ENCODE measurements around the gene TBC1D9B.

The TBC1D9B gene

DNA sequence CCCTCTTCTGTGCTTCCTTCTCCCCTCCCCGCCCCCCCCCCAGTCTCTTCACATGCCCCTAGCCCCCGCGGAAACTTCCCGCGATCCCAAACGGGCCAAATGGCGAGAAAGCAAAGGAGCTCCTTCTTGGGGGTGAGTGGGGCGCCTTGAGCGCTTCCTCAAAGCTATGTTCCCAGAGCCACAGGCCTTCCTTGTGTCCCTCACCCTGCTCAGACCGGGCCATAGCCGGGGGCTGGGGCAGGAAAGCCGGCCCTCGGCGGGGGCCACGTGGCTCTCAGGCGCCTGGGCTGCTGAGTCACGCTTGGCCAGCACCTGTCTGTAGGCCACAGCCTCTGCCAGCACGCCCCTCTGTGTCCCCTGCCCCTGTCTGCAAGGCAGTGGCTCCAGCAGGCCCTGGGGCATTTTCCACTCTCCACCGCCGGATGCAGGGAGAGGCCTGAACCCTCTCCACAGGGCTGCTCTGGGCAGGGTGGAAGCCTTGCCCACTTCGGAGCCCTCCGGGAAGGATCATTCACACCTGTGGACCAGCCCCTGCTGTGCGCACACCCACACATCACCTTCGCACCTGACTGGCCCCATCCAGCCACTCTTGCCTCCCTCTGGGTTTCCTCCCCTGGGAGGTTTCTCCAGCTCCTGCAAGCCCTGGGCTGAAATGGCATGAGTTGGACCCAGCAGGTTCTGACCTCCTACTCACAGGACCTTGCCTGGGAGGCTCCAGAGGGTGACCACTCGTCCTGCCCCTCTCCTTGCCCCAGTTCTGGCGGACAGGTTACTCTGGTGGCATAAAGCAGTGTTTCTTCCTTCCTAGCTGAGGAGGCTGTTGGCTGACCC, 88.2 kb downstream of the TBC1D9B start:
- DNase-seq = no peak

DNA sequence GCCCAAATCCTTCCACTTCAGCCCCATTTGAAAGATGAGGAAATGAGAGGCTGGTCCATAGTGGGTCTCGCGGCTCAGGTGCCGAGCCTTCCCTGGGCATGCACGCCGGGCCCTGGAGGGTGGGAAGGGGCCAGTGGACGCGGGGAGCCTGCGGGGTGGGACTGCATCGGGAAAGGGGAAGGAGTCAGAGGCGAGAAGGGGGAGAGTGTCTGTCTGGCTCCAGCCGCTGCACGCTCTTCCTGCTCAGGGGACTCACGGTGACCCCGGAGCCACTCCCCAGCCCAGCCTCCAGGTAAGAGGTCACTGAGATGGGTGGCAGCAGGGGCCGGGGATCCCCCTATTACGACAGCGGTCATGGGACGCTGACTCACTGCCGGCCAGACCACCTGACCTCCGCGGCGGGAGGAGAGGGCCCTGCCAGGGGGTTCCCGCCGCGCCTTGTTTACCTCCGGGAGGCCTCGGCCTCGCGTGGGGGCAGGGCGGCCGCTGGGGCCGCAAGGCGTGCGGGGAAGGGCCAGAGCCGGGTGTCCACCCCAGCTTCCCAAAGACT, 88.9 kb downstream of the TBC1D9B start:
- peak in 3 of 4 experiments; percentile 39 to 60 (median 59) for DNase-seq

DNA sequence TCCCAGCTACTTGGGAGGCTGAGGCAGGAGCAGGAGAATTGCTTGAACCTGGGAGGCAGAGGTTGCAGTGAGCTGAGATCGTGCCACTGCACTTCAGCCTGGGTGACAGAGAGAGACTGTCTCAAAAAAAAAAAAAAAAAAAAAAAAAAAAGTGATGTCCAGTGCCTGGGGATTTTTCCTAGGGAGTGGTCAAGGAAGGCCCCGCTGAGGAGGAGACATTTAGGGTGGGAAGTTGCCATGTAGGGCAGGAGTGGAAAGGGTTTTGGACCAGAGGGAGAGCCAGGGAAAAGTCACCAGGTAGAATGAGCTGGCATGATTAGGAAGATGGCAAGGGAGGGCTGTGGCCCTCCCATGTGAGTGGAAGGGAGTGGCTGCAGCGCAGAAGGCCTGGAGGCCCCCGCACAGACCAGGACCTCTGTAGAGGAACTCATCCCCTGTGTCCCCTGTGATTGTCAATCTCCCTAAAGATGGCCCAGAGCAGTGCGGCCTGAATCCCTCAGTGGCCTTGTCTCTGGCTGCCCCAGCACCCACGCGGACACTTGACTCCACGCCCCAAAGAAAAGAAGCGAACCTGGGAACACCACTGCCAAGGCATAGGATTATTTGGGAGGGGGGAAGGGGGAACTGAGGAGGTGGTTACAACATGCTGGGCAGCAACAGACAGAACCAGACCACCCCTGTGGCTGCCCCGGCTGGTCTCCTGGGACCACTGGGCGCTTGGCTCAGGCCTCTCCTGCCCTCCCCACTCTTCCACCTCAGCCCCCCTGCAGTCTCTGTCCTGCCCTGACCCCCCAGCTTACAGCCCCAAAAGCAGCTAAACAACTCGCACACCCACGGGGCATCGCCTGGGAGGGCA, 89.6 kb downstream of the TBC1D9B start:
- DNase-seq = no peak

DNA sequence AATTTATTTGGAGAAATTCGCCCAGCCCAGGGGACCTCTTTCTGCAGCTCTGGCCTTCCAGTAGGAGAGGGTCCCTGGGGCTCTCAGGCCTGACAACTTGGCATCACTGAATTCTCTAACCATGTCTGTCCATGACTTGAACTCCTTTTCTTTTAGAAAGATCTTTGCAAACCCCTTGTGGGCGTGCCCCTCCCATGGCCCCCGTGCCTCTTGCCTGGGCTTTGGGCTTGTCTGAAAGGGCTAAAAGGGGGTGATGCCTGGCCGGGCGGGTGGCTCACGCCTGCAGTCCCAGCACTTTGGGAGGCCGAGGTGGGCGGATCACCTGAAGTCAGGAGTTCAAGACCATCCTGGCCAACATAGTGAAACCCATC, 90.2 kb downstream of the TBC1D9B start:
- no peak for DNase-seq

DNA sequence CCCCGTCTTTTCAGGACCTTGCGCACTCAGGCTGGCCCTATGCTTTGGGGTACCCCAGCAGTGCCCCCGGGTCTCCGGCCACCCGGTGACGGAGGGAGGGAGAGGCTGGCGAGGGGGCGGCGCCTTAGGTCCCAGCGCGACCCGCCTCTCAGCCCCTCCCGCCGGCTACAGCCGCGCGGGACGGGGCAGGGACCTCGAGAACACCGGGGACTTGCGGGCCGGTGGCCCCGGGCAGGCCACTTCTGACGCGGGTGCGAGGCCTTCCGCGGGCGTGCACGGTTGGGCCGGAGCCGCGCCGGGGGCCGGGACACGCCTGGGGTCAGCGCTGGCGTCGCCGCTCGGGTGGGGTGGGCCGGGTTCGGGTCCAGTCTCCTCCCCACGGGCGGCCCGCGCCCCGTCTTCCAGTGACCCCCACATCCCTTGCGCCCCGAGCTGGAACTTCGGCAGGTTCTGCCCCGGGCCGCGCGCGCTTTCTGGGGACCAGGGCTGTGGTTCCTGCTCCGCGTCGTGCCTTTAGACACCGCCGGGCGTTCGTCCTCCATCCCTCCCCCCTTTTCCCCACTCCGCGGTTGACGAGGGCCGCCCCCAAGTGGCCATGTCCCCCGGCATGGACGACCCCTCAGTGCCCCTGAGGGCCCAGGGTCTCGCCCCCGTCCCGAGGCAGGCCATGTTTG, 90.8 kb downstream of the TBC1D9B start:
- DNase-seq = no peak

DNA sequence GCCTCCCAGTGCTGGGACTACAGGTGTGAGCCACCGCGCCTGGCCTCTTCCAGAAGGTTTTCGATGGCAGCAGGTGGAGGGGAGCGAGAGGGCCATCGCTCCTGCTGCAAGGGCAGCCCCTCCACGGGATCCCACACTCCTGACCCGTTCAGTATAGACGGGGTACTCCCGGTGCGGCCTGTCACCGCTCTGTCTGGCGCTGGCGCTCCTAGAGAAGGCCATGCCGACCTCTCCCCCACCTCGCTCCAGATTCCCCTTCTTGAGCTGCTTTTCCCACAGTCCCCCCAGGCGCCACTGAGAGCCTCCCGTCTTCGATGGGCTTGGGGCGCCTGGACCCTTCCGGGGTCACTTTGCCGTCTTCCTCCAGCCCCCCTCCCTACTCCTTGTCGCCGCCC, 91.3 kb downstream of the TBC1D9B start:
- DNase-seq = no peak

DNA sequence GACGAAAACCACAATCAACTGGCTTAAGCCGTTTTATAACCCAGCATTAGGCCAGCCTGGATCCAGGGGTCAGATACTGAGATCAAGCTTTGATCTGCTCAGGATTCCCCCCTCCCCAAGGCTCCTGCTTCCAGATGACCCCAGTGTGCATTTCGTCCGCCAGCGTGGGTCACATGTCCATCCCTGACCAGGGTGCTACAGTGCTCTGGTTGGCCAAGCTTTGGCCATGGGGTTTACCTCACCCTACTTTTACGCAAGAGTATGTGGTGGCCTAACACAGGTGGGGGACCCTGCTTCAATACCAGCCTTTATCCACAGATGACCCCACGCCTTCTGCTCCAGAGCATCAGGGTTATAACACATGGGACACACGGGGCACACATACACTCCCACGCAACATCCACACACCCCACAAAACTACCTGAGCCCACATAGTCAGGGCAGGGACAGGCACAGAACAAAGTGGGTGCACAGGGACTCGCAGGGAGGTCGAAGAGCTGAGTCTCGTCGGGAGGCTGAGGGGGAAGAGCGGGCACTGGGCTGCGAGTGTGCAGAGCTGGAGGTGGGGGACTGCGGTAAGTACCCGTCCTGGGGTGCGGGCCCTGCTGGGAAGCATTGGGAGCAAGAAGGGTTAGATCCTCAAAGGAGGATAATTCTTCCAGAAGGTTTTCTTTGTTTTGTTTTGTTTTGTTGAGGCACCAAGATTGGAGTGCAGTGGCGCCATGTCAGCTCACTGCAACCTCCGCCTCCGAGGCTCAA, 92.0 kb downstream of the TBC1D9B start:
- no peak for DNase-seq

DNA sequence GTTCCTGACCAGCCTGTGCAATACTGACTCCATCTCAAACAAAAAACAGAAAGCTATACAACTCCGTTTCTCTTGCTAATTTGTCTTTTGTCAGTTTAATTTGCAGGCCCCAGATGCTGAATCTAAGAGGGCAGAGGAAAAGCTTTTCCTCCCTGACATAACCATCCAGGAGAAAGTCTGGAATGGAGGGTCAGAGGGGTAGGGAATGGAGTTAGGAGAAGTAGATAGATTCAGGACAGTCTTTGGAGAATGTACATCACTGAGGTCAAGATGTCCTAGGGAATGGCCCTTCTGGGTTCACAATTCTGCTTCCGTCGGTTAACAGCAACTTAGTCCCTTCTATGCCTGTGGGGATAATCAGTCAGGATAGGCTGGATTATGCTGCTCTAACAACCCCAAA, 93.6 kb downstream of the TBC1D9B start:
- DNase-seq = no peak

DNA sequence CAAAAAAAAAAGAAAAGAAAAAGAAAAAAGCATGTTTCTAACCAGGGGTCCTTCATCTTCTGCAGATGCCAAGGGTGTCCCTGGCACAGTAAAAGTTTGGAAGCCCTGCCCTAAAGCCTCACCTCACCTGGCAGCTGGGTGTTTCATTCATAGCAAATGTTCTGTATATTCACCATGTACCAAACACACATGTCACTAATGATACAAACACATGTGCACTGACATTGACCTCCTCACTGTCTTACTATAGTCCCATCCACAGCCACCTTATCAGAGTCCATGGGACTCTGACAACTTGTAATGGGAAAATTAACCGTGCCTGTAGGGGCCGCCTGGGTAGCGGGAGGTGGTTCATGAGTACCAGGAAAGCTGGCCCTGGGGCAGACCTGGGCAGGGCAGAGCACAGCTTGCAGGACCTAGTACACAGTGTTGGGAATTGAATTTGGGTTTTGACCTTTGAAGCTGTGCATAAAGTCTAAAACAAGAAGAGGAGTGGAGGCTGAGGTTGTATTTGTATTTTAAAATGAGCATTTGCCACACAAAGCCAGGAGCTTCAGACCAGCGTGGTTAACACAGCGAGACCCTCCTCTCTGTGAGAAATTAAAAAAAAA, 94.6 kb downstream of the TBC1D9B start:
- no peak for DNase-seq

DNA sequence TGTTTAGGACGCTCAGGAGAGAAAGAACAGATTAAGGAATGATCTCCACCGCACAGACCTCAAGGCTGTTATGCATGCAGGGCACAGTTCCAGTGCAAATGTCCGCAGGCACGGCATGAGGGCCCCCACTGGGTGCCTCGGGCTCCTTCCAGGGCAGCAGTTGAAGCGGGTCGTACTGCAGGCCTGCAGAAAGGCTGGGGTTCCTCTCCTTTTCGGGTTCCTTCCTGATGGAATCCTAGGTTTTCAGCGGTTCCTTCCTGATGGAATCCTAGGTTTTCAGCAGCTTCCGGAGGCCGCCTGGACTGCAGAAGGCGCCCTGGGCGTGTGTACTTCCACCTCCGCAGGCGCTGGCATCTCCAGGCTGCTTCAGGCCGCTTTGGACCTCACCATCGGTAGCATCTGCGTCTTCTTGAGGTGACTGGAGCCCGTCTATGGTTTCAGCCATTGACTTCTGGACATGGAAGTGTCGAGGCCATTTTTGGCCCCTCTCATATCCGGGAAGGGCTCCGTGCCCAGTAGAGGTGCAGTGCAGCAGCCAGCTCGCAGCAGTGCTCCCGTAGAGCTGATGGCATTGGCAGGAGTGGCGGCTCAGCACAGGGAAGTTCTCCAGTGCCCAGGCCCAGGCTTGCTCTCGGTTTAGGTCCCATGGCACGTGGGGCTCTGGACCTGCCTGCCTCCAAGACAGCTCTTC, 95.4 kb downstream of the TBC1D9B start:
- DNase-seq = no peak

All from activated naive CD4-positive, alpha-beta T cell (primary cell).